ENCODE data around the gene PCDH15.

GRCh38 chr10:54594289-54594688 lies 206.7 kb downstream of the PCDH15 start:
- TF ChIP-seq CTCF (conservative IDR thresholded peaks at IDR 0.05; ENCODE audit: low read depth, low read length) (no peak), USF2 (IDR thresholded peaks at IDR 0.05; ENCODE audit: low read depth, low read length) (no peak), POLR2A (IDR thresholded peaks at IDR 0.05; ENCODE audit: low read depth, low read length) (no peak), BHLHE40 (IDR thresholded peaks at IDR 0.05; ENCODE audit: low read depth, low read length) (no peak), SMC3 (IDR thresholded peaks at IDR 0.05; ENCODE audit: low read depth, low read length) (no peak), RFX5 (IDR thresholded peaks at IDR 0.05; ENCODE audit: low read depth, low read length) (no peak)

All from IMR-90 (cell line).